Parathyroid adenoma (tissue), 2 donors: ENCODE measurements around the gene MRPL38.

Experiments used
- H2AFZ ChIP-seq: fragments of 300-600 bp; sonication (generic); one replicate; pipeline ENCODE4 v1.7.0; 2017; ENCODE audit warnings: antibody characterized with exemption, mild to moderate bottlenecking
- H3K27ac ChIP-seq: fragments of 300-600 bp; sonication (generic); one replicate; pipeline ENCODE4 v1.7.0; 2017
- H3K27me3 ChIP-seq: fragments of 300-600 bp; sonication (generic); one replicate; pipeline ENCODE4 v1.7.0; 2017; ENCODE audit warnings: low read length; ENCODE audit not compliant: control insufficient read depth, insufficient read depth
- H3K36me3 ChIP-seq: fragments of 300-600 bp; sonication (generic); one replicate; pipeline ENCODE4 v1.7.0; 2017; ENCODE audit warnings: low read length; ENCODE audit not compliant: control insufficient read depth, insufficient read depth
- H3K4me1 ChIP-seq: fragments of 300-600 bp; sonication (generic); one replicate; pipeline ENCODE4 v1.7.0; 2017; ENCODE audit warnings: control low read depth
- H3K4me2 ChIP-seq: fragments of 300-600 bp; sonication (generic); one replicate; pipeline ENCODE4 v1.7.0; 2017; ENCODE audit warnings: low read length
- H3K4me3 ChIP-seq: fragments of 300-600 bp; sonication (generic); one replicate; pipeline ENCODE4 v1.7.0; 2017; ENCODE audit warnings: low read depth, low read length
- H3K79me2 ChIP-seq: fragments of 300-600 bp; sonication (generic); one replicate; pipeline ENCODE4 v1.7.0; 2017; ENCODE audit warnings: control low read depth
- H3K9ac ChIP-seq: fragments of 300-600 bp; sonication (generic); one replicate; pipeline ENCODE4 v1.7.0; 2017; ENCODE audit warnings: mild to moderate bottlenecking
- H3K9me3 ChIP-seq: fragments of 300-600 bp; sonication (generic); one replicate; pipeline ENCODE4 v1.7.0; 2017; ENCODE audit warnings: low read length; ENCODE audit not compliant: control insufficient read depth
- TF ChIP-seq, protein P1 (sequence below): fragments of 300-600 bp; sonication (generic); IDR thresholded peaks from one replicate; pipeline ENCODE4 v1.7.0; 2017; ENCODE audit warnings: antibody characterized with exemption, mild to moderate bottlenecking
- donor health status: primary hyperparathyroidism.

The MRPL38 gene

DNA sequence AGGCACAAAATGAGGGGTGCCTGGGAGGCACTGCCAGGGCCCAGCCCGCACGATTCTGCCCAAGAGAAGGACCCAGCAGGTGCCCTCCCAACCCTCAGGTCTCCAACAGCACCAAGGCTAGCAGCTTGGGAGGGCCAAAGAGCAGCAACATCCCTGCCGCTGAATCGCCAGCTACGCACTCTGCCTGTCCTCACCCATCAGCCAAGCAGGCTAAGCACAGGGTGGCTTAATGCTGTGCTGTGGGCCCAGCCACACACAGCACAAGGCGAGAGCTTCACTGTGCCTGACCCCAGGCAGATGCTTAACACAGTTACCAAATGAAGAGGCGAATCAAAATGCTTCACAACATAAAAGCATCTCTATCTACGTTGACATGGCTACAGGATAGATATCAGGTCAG lies 10.6 kb upstream of the MRPL38 start:
- no peak overlapping the region for H3K4me2 ChIP-seq
- no peaks in the 10 kb centered on the region for H3K36me3 ChIP-seq
- no peaks in the 10 kb centered on the region for H3K79me2 ChIP-seq
- H3K9ac ChIP-seq, result no peak overlapping the region
- no peaks in the 10 kb centered on the region for H3K9me3 ChIP-seq
- H3K4me3 ChIP-seq, result no peak overlapping the region
- H3K27me3 ChIP-seq, result no peaks in the 10 kb centered on the region
- H2AFZ ChIP-seq, result no peak overlapping the region
- no peak overlapping the region for H3K27ac ChIP-seq
- TF ChIP-seq, protein P1, sequence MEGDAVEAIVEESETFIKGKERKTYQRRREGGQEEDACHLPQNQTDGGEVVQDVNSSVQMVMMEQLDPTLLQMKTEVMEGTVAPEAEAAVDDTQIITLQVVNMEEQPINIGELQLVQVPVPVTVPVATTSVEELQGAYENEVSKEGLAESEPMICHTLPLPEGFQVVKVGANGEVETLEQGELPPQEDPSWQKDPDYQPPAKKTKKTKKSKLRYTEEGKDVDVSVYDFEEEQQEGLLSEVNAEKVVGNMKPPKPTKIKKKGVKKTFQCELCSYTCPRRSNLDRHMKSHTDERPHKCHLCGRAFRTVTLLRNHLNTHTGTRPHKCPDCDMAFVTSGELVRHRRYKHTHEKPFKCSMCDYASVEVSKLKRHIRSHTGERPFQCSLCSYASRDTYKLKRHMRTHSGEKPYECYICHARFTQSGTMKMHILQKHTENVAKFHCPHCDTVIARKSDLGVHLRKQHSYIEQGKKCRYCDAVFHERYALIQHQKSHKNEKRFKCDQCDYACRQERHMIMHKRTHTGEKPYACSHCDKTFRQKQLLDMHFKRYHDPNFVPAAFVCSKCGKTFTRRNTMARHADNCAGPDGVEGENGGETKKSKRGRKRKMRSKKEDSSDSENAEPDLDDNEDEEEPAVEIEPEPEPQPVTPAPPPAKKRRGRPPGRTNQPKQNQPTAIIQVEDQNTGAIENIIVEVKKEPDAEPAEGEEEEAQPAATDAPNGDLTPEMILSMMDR, result no peak
- H3K4me1 ChIP-seq, result no peaks in the 10 kb centered on the region

DNA sequence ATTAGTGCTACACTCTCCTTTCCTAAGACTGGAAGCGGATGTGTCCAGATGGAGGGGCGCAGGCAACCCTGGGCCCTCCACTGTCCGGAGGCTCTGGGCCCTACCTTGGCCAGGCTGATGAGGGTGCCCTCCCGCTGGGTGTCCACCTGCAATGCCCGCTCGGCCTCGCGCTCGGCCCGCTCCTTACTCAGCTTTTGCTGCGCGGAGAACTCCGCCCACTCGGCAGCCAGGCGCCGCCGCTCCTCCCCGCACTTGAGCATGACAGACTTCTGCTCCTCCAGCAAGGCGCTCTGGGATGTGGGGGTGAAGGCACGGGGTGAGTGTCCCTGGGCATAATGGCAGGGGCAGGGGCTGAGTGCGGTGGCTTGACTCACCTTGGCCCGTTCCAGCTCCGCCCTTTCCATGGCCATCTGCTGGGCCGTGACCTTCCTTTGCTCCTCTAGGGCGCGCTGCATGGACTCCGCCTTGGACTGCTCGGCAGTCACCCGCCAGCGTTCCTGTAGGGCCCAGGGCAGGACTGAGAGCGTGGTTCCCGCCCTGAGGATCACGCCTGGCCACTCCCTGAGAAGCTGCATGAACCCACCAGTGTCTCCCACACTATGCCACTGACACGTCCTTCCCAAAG lies 10.1 kb upstream of the MRPL38 start:
- H3K4me2 ChIP-seq, result no peak overlapping the region
- no peaks in the 10 kb centered on the region for H3K27me3 ChIP-seq
- TF ChIP-seq, protein P1, result no peak
- H3K9me3 ChIP-seq, result no peaks in the 10 kb centered on the region
- H3K79me2 ChIP-seq, result no peaks in the 10 kb centered on the region
- no peak overlapping the region for H2AFZ ChIP-seq
- H3K4me3 ChIP-seq, result no peak overlapping the region
- no peak overlapping the region for H3K27ac ChIP-seq
- no peak overlapping the region for H3K9ac ChIP-seq
- H3K36me3 ChIP-seq, result no peaks in the 10 kb centered on the region
- H3K4me1 ChIP-seq, result no peaks in the 10 kb centered on the region

DNA sequence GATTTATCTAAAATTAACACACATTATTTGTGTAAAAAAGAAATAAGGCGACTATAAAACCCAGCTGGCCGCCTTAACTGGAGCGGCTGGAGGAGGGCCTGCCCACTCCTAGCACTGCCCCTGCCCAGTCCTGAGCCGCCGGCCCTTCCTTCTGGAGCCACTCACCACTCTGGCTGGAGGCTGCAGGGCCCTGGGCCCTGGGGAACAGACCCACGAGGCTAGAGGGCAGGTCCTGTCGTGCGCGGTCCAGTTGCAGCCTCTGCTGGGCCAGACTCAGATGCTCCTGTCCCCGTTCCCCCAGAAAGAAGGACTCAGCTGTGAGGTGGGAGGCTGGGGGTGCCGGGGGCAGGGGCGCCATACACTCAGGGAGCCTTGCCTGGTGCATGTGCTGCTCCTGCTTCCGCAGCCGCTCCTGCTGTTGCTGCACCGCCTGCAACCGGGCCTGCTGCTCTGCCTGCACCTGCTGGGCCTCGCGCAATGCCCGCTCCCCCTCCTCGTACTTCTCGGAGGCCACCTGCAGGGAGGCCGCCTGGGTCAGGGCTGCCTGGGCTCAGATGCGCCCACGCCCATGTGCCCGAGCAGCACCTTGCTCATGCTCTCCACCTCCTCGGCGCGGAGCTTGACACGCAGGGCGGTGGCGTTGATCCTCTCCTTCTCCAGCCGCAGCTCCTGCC lies 9.0 kb upstream of the MRPL38 start:
- no peak overlapping the region for H3K9ac ChIP-seq
- no peaks in the 10 kb centered on the region for H3K79me2 ChIP-seq
- no peaks in the 10 kb centered on the region for H3K27me3 ChIP-seq
- no peaks in the 10 kb centered on the region for H3K9me3 ChIP-seq
- H3K4me1 ChIP-seq, result no peaks in the 10 kb centered on the region
- H2AFZ ChIP-seq, result no peak overlapping the region
- H3K4me2 ChIP-seq, result no peak overlapping the region
- H3K27ac ChIP-seq, result no peak overlapping the region
- TF ChIP-seq, protein P1, result no peak
- H3K4me3 ChIP-seq, result no peak overlapping the region
- H3K36me3 ChIP-seq, result no peaks in the 10 kb centered on the region

DNA sequence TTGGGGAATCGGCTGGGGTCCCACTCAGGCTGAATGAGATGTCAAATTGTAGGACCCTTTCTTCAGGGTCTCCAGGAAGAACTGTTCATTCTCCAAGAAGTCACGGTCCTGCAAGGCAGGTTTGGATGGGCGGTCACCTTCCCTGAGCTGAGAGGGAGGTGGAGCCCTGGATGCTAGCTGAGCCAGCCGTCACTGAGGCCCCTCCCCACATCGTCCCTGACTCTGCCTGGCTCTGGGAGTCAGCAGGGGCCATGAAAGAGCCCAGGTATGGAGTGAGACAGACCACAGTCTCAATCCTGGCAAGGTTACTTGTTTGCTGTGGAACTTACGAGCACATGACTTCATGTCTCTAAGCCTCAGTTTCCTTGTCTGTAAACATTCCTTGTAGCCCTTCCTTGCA lies 6.0 kb upstream of the MRPL38 start:
- Histone ChIP-seq H3K9ac (no peak overlapping the region), H2AFZ (no peak overlapping the region), H3K27me3 (no peaks in the 10 kb centered on the region), H3K4me2 (no peak overlapping the region), H3K79me2 (no peaks in the 10 kb centered on the region), H3K4me1 (no peaks in the 10 kb centered on the region), H3K36me3 (no peaks in the 10 kb centered on the region), H3K27ac (no peak overlapping the region), H3K4me3 (no peak overlapping the region), H3K9me3 (no peaks in the 10 kb centered on the region)
- TF ChIP-seq, protein P1, result no peak

DNA sequence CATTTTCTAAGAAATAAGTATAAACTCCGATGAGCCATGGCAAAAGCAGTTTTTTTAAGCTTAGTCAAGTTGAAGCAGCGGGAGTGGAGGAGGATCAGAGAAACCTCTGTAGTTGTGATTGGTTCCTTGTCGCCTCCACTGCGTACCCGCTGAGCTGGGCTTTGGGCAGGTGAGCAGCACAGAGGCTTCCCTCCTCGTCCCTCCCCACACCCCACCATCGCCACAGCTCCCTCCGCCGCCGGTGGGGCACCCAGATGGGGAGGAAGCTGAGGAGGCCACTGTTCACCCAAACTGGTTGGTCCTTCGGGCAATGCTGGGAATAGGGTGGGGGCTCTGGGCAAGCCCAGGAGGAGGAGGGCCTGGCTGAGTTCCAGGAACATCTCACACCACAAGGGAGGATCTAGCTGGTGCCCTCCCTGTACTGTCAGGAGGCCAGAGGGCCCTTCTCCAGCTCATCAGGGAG lies 5.2 kb upstream of the MRPL38 start:
- no peak overlapping the region for H2AFZ ChIP-seq
- no peak overlapping the region for H3K4me2 ChIP-seq
- H3K4me1 ChIP-seq, result no peaks in the 10 kb centered on the region
- H3K36me3 ChIP-seq, result no peaks in the 10 kb centered on the region
- H3K4me3 ChIP-seq, result no peak overlapping the region
- H3K27ac ChIP-seq, result no peak overlapping the region
- no peaks in the 10 kb centered on the region for H3K27me3 ChIP-seq
- H3K9me3 ChIP-seq, result no peaks in the 10 kb centered on the region
- no peak overlapping the region for H3K9ac ChIP-seq
- H3K79me2 ChIP-seq, result no peaks in the 10 kb centered on the region
- TF ChIP-seq, protein P1, result no peak
